GM12878 (cell line): ENCODE results near the gene CDKN2B. TPM values are rescaled to one million over a fixed set of nuclear protein-coding genes. Genes with fewer than 3 reads are reported as not detected.

Source experiments
- ATAC-seq: fragments of 200-7000 bp; cut with Tn5 transposase; 3 replicates; pipeline ENCODE4 v1.9.1; 2020; ENCODE audit warnings: mild to moderate bottlenecking, moderate library complexity
- BruUV-seq: library from RNA; stranded (reverse); fragments of 400-500 nt; replicated peaks from 2 replicates; lab custom pipeline; 2021; lab: Mats Ljungman, UMichigan
- CTCF ChIA-PET: fragments of 300-600 bp; sonication (Branson Sonifier 250); formaldehyde crosslinking; extraction: SDS; loops from one replicate; lab custom pipeline; 2021; ENCODE audit warnings: inconsistent platforms; lab: Yijun Ruan, JAX
- POLR2A ChIA-PET: fragments of 350-600 bp; formaldehyde crosslinking; extraction: SDS; loops from one replicate; lab custom pipeline; 2021; ENCODE audit warnings: inconsistent platforms; lab: Charles Lee
- RAD21 ChIA-PET: fragments of 300-600 bp; sonication (Branson Sonifier 250); formaldehyde crosslinking; loops from one replicate; lab custom pipeline; 2023; ENCODE audit warnings: antibody characterized with exemption; ENCODE audit not compliant: unreplicated experiment; lab: Charles Lee
- SMC1A ChIA-PET: fragments of 300-600 bp; sonication (Branson Sonifier 250); formaldehyde crosslinking; loops from one replicate; lab custom pipeline; 2023; ENCODE audit not compliant: unreplicated experiment, uncharacterized antibody; lab: Charles Lee
- DNase-seq: peaks from one replicate; pipeline ENCODE4 v3.0.0-alpha.2; 2011; ENCODE audit warnings: low read depth, low spot score
- FAIRE-seq: peaks from 3 replicates; lab custom pipeline; 2011; peaks lifted over from hg19 to GRCh38; lab: Jason Lieb, UNC
- H2AFZ ChIP-seq: 2 replicates; pipeline ENCODE4 v1.6.0; 2011; ENCODE audit warnings: low read depth, low read length, control low read depth; ENCODE audit not compliant: control insufficient read depth
- H3K27ac ChIP-seq: 2 replicates; pipeline ENCODE4 v1.5.1; 2011; ENCODE audit warnings: control low read depth; ENCODE audit not compliant: control insufficient read depth, insufficient read depth
- H3K27me3 ChIP-seq, 2 experiments: replicated peaks in 1 of 2; 2 replicates each; pipeline versions ENCODE4 v1.6.0 to v1.6.1; 2011; ENCODE audit warnings: low read length in 1 of 2; ENCODE audit not compliant: control insufficient read depth in 2 of 2, insufficient read depth in 2 of 2
- H3K36me3 ChIP-seq, 2 experiments: 2 replicates each; pipeline ENCODE4 v1.5.1; 2011; ENCODE audit warnings: low read length in 1 of 2; ENCODE audit not compliant: control insufficient read depth in 2 of 2, insufficient read depth in 2 of 2
- H3K4me1 ChIP-seq: 2 replicates; pipeline ENCODE4 v1.6.1; 2011; ENCODE audit warnings: mild to moderate bottlenecking, low read length, moderate library complexity, mixed read lengths; ENCODE audit not compliant: control insufficient read depth, insufficient read depth
- H3K4me2 ChIP-seq: 2 replicates; pipeline ENCODE4 v1.6.0; 2011; ENCODE audit warnings: control low read depth; ENCODE audit not compliant: control insufficient read depth, insufficient read depth
- H3K4me3 ChIP-seq: fragments of 200-600 bp; sonication (generic); 2 replicates; pipeline ENCODE4 v1.5.1; 2016
- H3K79me2 ChIP-seq: 2 replicates; pipeline ENCODE4 v1.6.0; 2011; ENCODE audit warnings: low read length; ENCODE audit not compliant: control insufficient read depth, insufficient read depth
- H3K9ac ChIP-seq: 2 replicates; pipeline ENCODE4 v1.8.0; 2011; ENCODE audit warnings: low read length, control low read depth, mixed read lengths; ENCODE audit not compliant: control insufficient read depth, insufficient read depth
- H3K9me3 ChIP-seq: replicated peaks from 3 replicates; pipeline ENCODE4 v1.5.1; 2011; ENCODE audit warnings: mild to moderate bottlenecking, low read length; ENCODE audit not compliant: control insufficient read depth, insufficient read depth
- H4K20me1 ChIP-seq: 2 replicates; pipeline ENCODE4 v1.6.0; 2011; ENCODE audit not compliant: control insufficient read depth, insufficient read depth
- BCL11A ChIP-seq: IDR thresholded peaks from 2 replicates; pipeline ENCODE4 v1.6.1; 2011; ENCODE audit warnings: low read depth, low read length
- CBFB ChIP-seq: IDR thresholded peaks from 2 replicates; pipeline ENCODE4 v1.6.1; 2016; ENCODE audit warnings: antibody characterized with exemption, low read depth
- CREB1 ChIP-seq: IDR thresholded peaks from 2 replicates; pipeline ENCODE4 v1.6.1; 2012; ENCODE audit warnings: low read depth, mild to moderate bottlenecking, inconsistent platforms
- FOXM1 ChIP-seq: IDR thresholded peaks from 2 replicates; pipeline ENCODE4 v1.6.1; 2012; ENCODE audit warnings: low read depth, mild to moderate bottlenecking, inconsistent platforms, low read length, moderate library complexity
- HDAC6 ChIP-seq: fragments of 200-600 bp; sonication (generic); IDR thresholded peaks from one replicate; pipeline ENCODE4 v1.8.0; 2017; ENCODE audit warnings: antibody characterized with exemption; ENCODE audit not compliant: unreplicated experiment
- IKZF1 ChIP-seq: fragments of 450-650 bp; conservative IDR thresholded peaks from 2 replicates; pipeline ENCODE4 v1.6.1; 2017; ENCODE audit warnings: antibody characterized with exemption, mild to moderate bottlenecking
- IRF4 ChIP-seq: IDR thresholded peaks from 2 replicates; pipeline ENCODE4 v1.6.1; 2011; ENCODE audit warnings: low read depth, low read length
- JUNB ChIP-seq: IDR thresholded peaks from 2 replicates; pipeline ENCODE4 v1.6.1; 2016; ENCODE audit warnings: antibody characterized with exemption, mild to moderate bottlenecking
- JUND ChIP-seq: IDR thresholded peaks from 2 replicates; pipeline ENCODE4 v1.6.1; 2012; ENCODE audit warnings: low read depth, mild to moderate bottlenecking, low read length, improper control_type of control experiment, moderate library complexity
- KDM1A ChIP-seq: fragments of 200-600 bp; sonication (generic); IDR thresholded peaks from 2 replicates; pipeline ENCODE4 v1.6.1; 2016; ENCODE audit warnings: borderline replicate concordance
- LARP7 ChIP-seq: fragments of 450-650 bp; IDR thresholded peaks from 2 replicates; pipeline ENCODE4 v1.6.1; 2017; ENCODE audit warnings: mild to moderate bottlenecking
- NFYA ChIP-seq: IDR thresholded peaks from 2 replicates; pipeline ENCODE4 v1.6.1; 2011; ENCODE audit warnings: low read depth, mild to moderate bottlenecking, low read length, improper control_type of control experiment, borderline replicate concordance
- POLR2AphosphoS2 ChIP-seq: IDR thresholded peaks from 2 replicates; pipeline ENCODE4 v1.6.1; 2011; ENCODE audit warnings: low read depth, mild to moderate bottlenecking, low read length, improper control_type of control experiment, moderate library complexity
- POU2F2 ChIP-seq: IDR thresholded peaks from 3 replicates; pipeline ENCODE4 v1.6.1; 2011; ENCODE audit warnings: low read depth, mild to moderate bottlenecking, low read length, borderline replicate concordance
- ZBED1 ChIP-seq: IDR thresholded peaks from 2 replicates; pipeline ENCODE4 v1.6.1; 2016; ENCODE audit warnings: borderline replicate concordance
- ZNF274 ChIP-seq: IDR thresholded peaks from one replicate; pipeline ENCODE4 v1.8.0; 2011; ENCODE audit not compliant: insufficient read length, insufficient read depth
- WGBS: methylation state at CpG from one replicate; pipeline ENCODE4 v1.1.6; 2016; ENCODE audit warnings: low lambda C conversion rate; ENCODE audit not compliant: insufficient replicate concordance, insufficient coverage; ENCODE audit errors: missing lambda C conversion rate; 5-methylcytosine and 5-hydroxymethylcytosine counted together
- in situ Hi-C: fragments of 300-500 bp; cut with MboI; formaldehyde crosslinking; loops from 9 replicates; pipeline ENCODE4 v1.14.3; 2018; ENCODE audit warnings: mixed read lengths
- intact Hi-C: fragments of 100-400 bp; cut with micrococcal nuclease; formaldehyde crosslinking; loops from one replicate; pipeline ENCODE4 v1.14.2; 2022; ENCODE audit not compliant: unreplicated experiment
- polyA plus RNA-seq, 11 experiments: library from polyadenylated mRNA; depleted of rRNA in 4 of 11; unstranded in 6 of 11; stranded (reverse) in 5 of 11; fragments of >200 nt; fragmentation: Nextera tagmentation in 4 of 11; fragmentation: Illumina TruSeq in 1 of 11; extraction: Ambion mirVana in 4 of 11; extraction: Trizol in 1 of 11; gene quantifications; 1 replicate in 1 of 11; 2 replicates in 10 of 11; pipeline versions ENCODE4 v1.2.1 to v1.2.3, GENCODE V29; 2011 to 2016; ENCODE audit warnings: inconsistent platforms in 2 of 11, missing spikeins in 2 of 11, low read depth in 1 of 11
- total RNA-seq, 4 experiments: library from RNA; depleted of rRNA in 3 of 4; stranded (reverse); fragments of >200 nt in 3 of 4; fragmentation: Illumina TruSeq in 1 of 4; extraction: Trizol in 1 of 4; gene quantifications; 2 replicates each; pipeline versions ENCODE4 v1.2.1 to v1.2.3, GENCODE V29; 2013 to 2021

Gene CDKN2B
- total and polyA plus RNA-seq, 10 of the 15 experiments (the other 5 are each of a cell fraction or from before 2014, with no cell fraction given): 0.03 to 0.47 (median 0.08) TPM; not detected in 1

GRCh38 chr9:22054529-22054928, 45.4 kb upstream of the CDKN2B start:
- Histone ChIP-seq H3K27ac (no peak overlapping the region), H3K4me2 (no peak overlapping the region), H3K36me3 (no peaks in the 10 kb centered on the region), H3K79me2 (no peaks in the 10 kb centered on the region), H4K20me1 (no peaks in the 10 kb centered on the region), H3K27me3 (no peaks in the 10 kb centered on the region), H3K4me1 (no peaks in the 10 kb centered on the region), H3K9ac (no peak overlapping the region), H3K4me3 (no peak overlapping the region), H2AFZ (no peak overlapping the region), H3K9me3 (no peaks in the 10 kb centered on the region)
- TF ChIP-seq ZNF274: no peak
- no peak for TF ChIP-seq JUNB
- no peak for TF ChIP-seq IKZF1
- POLR2A ChIA-PET: no interaction called here
- BruUV-seq: no TSS peak
- in situ Hi-C loops: no loop called here
- no peak for DNase-seq
- RAD21 ChIA-PET: interaction anchor here (1.8 kb wide), 1 partner anchor 65 kb away, joined by 5 read pairs; no protein-coding TSS in a partner anchor
- SMC1A ChIA-PET: interaction anchor here (2.7 kb wide), 1 partner anchor 65 kb away, joined by 10 read pairs; no protein-coding TSS in a partner anchor
- no peak for FAIRE-seq
- intact Hi-C loops: no loop called here
- no peak for ATAC-seq
- CTCF ChIA-PET: interaction anchor here (1.0 to 1.9 kb wide), 2 partner anchors 25 to 65 kb away, joined by 3 to 8 read pairs; no protein-coding TSS in a partner anchor
- 78% methylated on average over 2 of the region's 2 CpGs for WGBS

GRCh38 chr9:22054076-22054475, 45.0 kb upstream of the CDKN2B start:
- Histone ChIP-seq H3K9ac (no peak overlapping the region), H3K4me1 (no peaks in the 10 kb centered on the region), H3K4me2 (no peak overlapping the region), H3K9me3 (no peaks in the 10 kb centered on the region), H3K36me3 (no peaks in the 10 kb centered on the region), H3K27me3 (no peaks in the 10 kb centered on the region), H3K27ac (no peak overlapping the region), H3K4me3 (no peak overlapping the region), H4K20me1 (no peaks in the 10 kb centered on the region), H2AFZ (no peak overlapping the region), H3K79me2 (no peaks in the 10 kb centered on the region)
- ChIA-PET POLR2A (no interaction called here), RAD21 (interaction anchor here (1.8 kb wide), 1 partner anchor 65 kb away, joined by 5 read pairs; no protein-coding TSS in a partner anchor), SMC1A (interaction anchor here (1.4 to 2.7 kb wide), 2 partner anchors 66 to 190 kb away, joined by 4 to 10 read pairs; no protein-coding TSS in a partner anchor), CTCF (interaction anchor here (1.1 to 1.9 kb wide), 2 partner anchors 45 to 65 kb away, joined by 4 to 8 read pairs; partner anchors contain the start of gene CDKN2B)
- BruUV-seq: no TSS peak
- TF ChIP-seq POLR2AphosphoS2: no peak
- TF ChIP-seq CBFB: no peak
- no peak for TF ChIP-seq FOXM1
- no peak for TF ChIP-seq LARP7
- no peak for TF ChIP-seq IRF4
- no peak for TF ChIP-seq ZBED1
- TF ChIP-seq NFYA: no peak
- TF ChIP-seq JUND: no peak
- TF ChIP-seq KDM1A: no peak
- no peak for TF ChIP-seq POU2F2
- TF ChIP-seq CREB1: no peak
- no peak for TF ChIP-seq HDAC6
- no peak for TF ChIP-seq BCL11A
- FAIRE-seq: no peak
- intact Hi-C loops: no loop called here
- 91% methylated on average over 3 of the region's 3 CpGs for WGBS
- no peak for DNase-seq
- no peak for ATAC-seq
- in situ Hi-C loops: no loop called here
